ENCODE data around the gene LRBA.

DNA sequence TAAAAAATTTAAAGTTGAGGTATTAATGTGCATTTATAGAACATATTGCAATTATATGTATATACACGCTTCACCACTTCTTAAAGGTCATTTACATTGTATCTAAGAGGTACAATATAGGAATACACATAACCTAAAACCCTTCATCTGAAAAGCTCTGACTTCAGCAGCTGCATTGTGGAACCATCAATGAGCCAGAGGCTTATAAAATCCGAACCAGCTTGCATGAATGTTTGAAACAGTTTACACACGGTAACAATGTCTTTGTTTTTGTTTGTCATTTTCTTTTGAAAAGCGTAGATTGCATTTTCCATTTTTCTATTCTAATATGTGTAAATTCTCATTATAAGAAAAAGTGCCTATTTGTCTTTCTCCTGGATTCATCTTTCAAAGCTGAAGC lies 715.3 kb downstream of the LRBA start:
- TF ChIP-seq, protein P1, sequence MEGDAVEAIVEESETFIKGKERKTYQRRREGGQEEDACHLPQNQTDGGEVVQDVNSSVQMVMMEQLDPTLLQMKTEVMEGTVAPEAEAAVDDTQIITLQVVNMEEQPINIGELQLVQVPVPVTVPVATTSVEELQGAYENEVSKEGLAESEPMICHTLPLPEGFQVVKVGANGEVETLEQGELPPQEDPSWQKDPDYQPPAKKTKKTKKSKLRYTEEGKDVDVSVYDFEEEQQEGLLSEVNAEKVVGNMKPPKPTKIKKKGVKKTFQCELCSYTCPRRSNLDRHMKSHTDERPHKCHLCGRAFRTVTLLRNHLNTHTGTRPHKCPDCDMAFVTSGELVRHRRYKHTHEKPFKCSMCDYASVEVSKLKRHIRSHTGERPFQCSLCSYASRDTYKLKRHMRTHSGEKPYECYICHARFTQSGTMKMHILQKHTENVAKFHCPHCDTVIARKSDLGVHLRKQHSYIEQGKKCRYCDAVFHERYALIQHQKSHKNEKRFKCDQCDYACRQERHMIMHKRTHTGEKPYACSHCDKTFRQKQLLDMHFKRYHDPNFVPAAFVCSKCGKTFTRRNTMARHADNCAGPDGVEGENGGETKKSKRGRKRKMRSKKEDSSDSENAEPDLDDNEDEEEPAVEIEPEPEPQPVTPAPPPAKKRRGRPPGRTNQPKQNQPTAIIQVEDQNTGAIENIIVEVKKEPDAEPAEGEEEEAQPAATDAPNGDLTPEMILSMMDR (IDR thresholded peaks at IDR 0.05; ENCODE audit: borderline replicate concordance, extremely low read depth, low read length, poor library complexity, severe bottlenecking) = no peak
- TF ChIP-seq EZH2 (IDR thresholded peaks at IDR 0.05; ENCODE audit: borderline replicate concordance, low read depth, low read length, severe bottlenecking) = no peak
